CD4-positive, alpha-beta T cell treated with Interferon alpha-2 for 1 hour (primary cell): ENCODE results near the gene NUMBL.
"Not testable (repeated sequence)": the region's sequence is repeated elsewhere in the genome, so short reads cannot be mapped to it uniquely, and the experiment has no call there.

Source experiments
- DNase-seq, 2 donors: peaks; one replicate each; pipeline ENCODE4 v3.0.0-alpha.2; 2020 to 2022

Gene NUMBL

GRCh38 chr19:40626918-40627317 is 63.5 kb downstream of the NUMBL start:
- no peak for DNase-seq

GRCh38 chr19:40625406-40626120 is 64.9 kb downstream of the NUMBL start:
- DNase-seq: no peak

GRCh38 chr19:40624369-40625153 is 65.9 kb downstream of the NUMBL start:
- DNase-seq: not testable (repeated sequence)

- no peak for DNase-seq
Measured at GRCh38 chr19:40623403-40624251, 66.8 kb downstream of the NUMBL start.

GRCh38 chr19:40622773-40623075 is 67.7 kb downstream of the NUMBL start:
- no peak for DNase-seq

- DNase-seq: no peak
Measured at GRCh38 chr19:40621966-40622772, 68.3 kb downstream of the NUMBL start.

- no peak for DNase-seq
Measured at GRCh38 chr19:40621283-40621682, 69.2 kb downstream of the NUMBL start.

- DNase-seq: no peak
Measured at GRCh38 chr19:40620161-40620485, 70.3 kb downstream of the NUMBL start.

- DNase-seq: no peak
Measured at GRCh38 chr19:40619333-40620160, 70.9 kb downstream of the NUMBL start.

- DNase-seq: no peak
Measured at GRCh38 chr19:40617961-40618360, 72.5 kb downstream of the NUMBL start.

GRCh38 chr19:40616941-40617340 is 73.5 kb downstream of the NUMBL start:
- no peak for DNase-seq

GRCh38 chr19:40616178-40616577 is 74.3 kb downstream of the NUMBL start:
- DNase-seq: no peak
